ENCODE measurements around the gene KLHL1.
A peak's percentile ranks its signal among the peaks of the same experiment; 100 is the strongest.

The KLHL1 gene

GRCh38 chr13:70014337-70014736 is 93.9 kb downstream of the KLHL1 start:
- no peak for DNase-seq

GRCh38 chr13:69999875-70000274 is 108.4 kb downstream of the KLHL1 start:
- DNase-seq, result no peak

- no peak for DNase-seq
These were observed 111.2 kb downstream of the KLHL1 start for GRCh38 chr13:69997061-69997460.

- DNase-seq, result no peak
These were observed 127.5 kb downstream of the KLHL1 start for GRCh38 chr13:69980799-69981198.

- DNase-seq, result no peak
These were observed 132.8 kb downstream of the KLHL1 start for GRCh38 chr13:69975496-69975895.

- DNase-seq, result no peak
These were observed 137.7 kb downstream of the KLHL1 start for GRCh38 chr13:69970520-69970919.

- no peak for DNase-seq
These were observed 149.2 kb downstream of the KLHL1 start for GRCh38 chr13:69959046-69959445.

- no peak for DNase-seq
These were observed 151.4 kb downstream of the KLHL1 start for GRCh38 chr13:69956839-69957238.

GRCh38 chr13:69956349-69956748 is 151.9 kb downstream of the KLHL1 start:
- peak; percentile 13 for DNase-seq

GRCh38 chr13:69955271-69955670 is 153.0 kb downstream of the KLHL1 start:
- DNase-seq, result no peak

GRCh38 chr13:69951412-69951811 is 156.8 kb downstream of the KLHL1 start:
- DNase-seq, result no peak

- DNase-seq, result no peak
These were observed 158.1 kb downstream of the KLHL1 start for GRCh38 chr13:69950160-69950559.

- DNase-seq, result no peak
These were observed 160.2 kb downstream of the KLHL1 start for GRCh38 chr13:69948016-69948415.

GRCh38 chr13:69947582-69947981 is 160.7 kb downstream of the KLHL1 start:
- no peak for DNase-seq

- no peak for DNase-seq
These were observed 161.7 kb downstream of the KLHL1 start for GRCh38 chr13:69946511-69946910.

GRCh38 chr13:69935043-69935442 is 173.2 kb downstream of the KLHL1 start:
- peak; percentile 76 for DNase-seq

GRCh38 chr13:69928262-69928661 is 180.0 kb downstream of the KLHL1 start:
- no peak for DNase-seq

- peak; percentile 96 for DNase-seq
These were observed 187.1 kb downstream of the KLHL1 start for GRCh38 chr13:69921156-69921555.

GRCh38 chr13:69912630-69913029 is 195.6 kb downstream of the KLHL1 start:
- DNase-seq, result peak; percentile 87

GRCh38 chr13:69910800-69911199 is 197.5 kb downstream of the KLHL1 start:
- no peak for DNase-seq

- DNase-seq, result no peak
These were observed 203.5 kb downstream of the KLHL1 start for GRCh38 chr13:69904784-69905183.

- no peak for DNase-seq
These were observed 205.2 kb downstream of the KLHL1 start for GRCh38 chr13:69903081-69903480.

- DNase-seq, result no peak
These were observed 225.8 kb downstream of the KLHL1 start for GRCh38 chr13:69882451-69882850.

GRCh38 chr13:69879936-69880335 is 228.3 kb downstream of the KLHL1 start:
- no peak for DNase-seq

GRCh38 chr13:69872321-69873047 is 235.8 kb downstream of the KLHL1 start:
- DNase-seq, result no peak
